HG02840 (cell line): ENCODE data around the gene ZKSCAN1.
"Not testable (repeated sequence)": the region's sequence is repeated elsewhere in the genome, so short reads cannot be mapped to it uniquely, and the experiment has no call there.

ENCODE experiments used
- ATAC-seq: cut with Tn5 transposase; IDR thresholded peaks from one replicate; pipeline ENCODE4 v1.9.1; 2021; ENCODE audit warnings: mild to moderate bottlenecking, moderate library complexity, moderate number of reproducible peaks; ENCODE audit not compliant: unreplicated experiment, low FRiP score

Gene ZKSCAN1

DNA sequence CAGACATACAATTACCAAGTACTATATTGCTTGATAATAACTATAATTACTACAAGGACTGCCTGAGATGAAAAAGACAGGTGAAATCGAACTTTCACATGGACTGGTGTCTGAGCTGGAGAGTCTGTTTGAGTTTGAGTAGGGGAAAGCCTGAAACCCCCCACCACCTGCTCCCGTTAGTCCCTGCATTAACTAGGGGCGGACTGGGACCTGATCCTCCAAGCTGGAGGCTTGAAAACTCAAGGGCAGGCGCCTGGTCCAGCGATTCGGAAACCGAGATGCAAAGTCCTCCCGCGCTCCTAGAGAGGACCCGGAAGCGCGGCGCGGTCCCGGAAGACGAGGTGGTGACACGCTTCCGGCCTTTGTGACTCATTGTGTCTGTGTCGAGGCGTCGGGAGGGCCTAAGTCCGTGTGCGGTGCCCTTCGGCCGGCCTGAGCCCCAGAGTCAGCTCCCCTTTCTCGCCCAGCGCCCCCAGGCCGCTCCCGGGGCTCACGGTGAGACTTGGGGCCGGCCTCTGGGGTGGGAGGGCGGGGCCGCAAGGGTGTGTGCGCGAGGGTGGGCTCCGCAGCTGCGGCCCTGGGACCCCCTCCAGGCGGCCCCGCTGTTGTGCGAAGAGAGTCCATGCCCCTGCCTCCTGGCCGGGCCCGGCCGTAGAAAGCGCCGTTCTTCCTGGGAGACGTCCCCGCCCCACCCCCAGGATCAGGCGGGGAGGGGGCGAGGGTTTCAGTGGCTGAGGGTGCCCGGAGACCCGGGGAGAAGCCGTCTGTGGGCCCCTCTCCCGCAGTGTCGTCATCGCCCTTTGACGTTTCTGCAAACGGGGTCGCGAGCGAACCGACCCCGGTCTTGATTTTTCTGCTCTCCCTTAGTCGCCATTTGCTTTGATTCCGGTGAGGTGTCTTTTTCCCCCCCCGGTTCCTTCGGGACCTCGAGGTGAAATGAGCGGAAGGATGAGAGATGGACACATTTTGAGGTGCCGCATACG, at the start of gene ZKSCAN1:
Gene ZKSCAN1, plus strand, starts transcription at position 365 of the 983 bp plus-strand sequence. CDS start 7,911 bp downstream, outside the sequence.
- peak; percentile 94 for ATAC-seq

DNA sequence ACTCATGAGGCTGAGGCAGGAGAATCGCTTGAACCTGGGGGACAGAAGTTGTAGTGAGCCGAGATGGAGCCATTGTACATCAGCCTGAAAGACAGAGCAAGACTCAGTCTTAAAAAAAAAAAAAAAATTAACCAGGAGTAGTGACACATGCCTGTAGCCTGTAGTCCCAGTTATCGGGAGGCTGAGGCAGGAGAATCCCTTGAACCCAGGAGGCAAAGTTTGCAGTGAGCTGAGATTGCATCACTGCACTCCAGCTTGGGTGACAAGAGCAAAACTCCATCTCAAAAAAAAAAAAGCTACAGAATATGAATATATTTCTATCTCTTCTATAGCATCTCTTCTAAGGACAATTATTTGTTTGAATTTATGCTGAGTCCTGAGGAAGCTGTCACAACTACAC, 46.1 kb upstream of the ZKSCAN1 start:
- no peak for ATAC-seq

DNA sequence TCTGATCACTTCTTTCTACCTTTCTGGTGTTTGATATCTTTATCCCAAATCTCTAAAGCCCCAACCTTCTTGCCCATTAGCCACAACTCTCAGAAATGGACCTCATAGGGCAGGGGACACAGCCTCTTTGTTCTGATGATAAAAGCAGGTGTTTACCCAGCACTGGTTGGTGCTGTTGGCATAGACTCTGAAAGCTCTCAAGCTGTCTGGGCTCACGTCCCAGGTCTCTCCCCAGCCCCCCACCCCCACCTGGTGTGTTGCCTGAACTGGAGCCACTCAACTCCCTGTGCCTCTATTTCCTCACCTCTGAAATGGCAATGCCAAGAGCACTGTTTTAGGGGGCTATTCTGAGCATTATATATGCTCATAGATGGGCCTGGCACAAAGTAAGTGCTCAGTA, 45.6 kb upstream of the ZKSCAN1 start:
- not testable (repeated sequence) for ATAC-seq

DNA sequence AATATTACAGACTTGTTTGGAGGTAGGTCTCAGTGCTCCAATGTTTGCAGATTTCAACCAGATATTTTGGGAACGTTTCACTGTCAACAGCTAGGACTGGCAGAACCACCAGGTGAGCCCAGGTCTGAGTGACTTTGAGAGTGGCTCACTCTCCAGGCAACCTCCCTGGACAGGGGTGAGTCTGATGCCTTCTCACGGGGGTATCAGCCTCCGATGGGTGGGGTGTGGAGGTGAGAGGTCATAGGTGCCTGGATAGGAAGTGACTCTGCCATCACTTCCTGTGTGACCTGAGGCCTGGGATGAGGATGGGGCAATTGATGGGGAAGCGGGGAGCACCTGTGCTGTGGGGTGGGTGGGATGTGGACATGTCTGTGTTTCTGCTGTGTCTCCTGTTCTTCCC, 44.2 kb upstream of the ZKSCAN1 start:
- no peak for ATAC-seq

DNA sequence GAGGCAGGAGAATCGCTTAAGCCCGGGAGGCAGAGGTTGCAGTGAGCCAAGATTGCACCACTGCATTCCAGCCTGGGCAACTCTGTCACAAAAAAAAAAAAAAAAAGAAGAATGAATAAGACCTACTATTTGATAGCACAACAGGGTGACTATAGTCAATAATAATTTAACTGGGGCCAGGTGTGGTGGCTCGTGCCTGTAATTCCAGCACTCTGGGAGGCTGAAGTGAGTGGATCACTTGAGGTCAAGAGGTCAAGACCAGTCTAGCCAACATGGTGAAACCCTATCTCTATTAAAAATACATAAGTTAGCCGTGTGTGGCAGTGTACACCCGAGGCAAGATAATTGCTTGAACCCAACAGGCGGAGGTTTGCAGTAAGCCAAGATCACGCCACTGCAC, 41.6 kb upstream of the ZKSCAN1 start:
- ATAC-seq, result not testable (repeated sequence)

DNA sequence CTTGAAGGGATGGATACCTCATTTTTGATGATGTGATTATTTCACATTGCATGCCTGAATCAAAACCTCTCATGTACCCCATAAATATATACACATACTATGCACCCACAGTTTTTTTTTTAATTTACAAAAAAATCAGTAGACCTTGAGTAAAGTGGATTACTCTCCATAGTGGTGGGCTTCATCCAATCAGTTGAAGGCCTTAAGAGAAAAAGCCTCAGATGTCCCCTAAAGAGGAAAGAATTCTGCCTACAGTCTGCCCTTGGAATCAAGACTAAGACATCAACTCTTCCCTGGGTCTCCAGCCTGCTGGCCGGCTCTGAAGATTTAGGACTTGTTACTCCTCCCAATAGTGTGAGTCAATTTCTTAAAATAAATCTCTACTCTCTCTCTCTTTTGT, 40.7 kb upstream of the ZKSCAN1 start:
- ATAC-seq, result no peak

DNA sequence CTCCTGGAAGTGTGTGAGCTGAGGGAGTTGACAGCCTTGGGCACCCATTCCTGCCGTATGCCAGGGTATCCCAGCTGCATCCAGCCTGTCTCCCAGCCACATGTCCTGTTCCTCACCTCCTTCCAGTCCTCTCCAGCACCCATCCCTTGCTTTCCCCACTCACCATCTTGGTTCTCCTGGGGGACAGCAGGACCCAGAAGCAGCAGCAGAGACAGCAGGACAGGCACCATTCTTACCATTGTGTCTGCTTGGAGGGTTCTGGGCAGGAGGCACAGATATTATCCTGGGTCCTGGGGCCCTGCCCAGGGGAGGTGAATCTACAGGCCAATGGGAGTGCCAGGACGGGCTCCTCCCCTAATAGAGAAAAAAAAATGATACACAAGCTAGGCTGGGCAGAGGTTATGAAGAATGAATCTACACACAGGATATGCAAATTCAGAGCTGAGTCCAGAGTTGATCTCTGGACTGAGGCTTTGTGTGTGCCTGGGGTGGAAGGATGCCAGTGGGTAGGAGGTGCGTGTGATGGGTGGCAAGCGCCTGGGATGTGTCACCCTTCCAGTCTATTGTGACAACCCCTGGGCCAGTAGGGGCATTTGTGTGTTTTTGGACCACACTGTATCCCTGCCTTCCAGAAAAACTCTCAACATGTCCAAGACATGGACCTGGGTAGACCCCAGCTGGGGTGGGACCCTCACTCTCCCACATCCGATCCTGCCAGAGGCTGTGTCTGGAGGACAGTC, 39.4 kb upstream of the ZKSCAN1 start, which contains the start of gene AZGP1:
Gene AZGP1, minus strand, starts transcription at position 250 of the 740 bp plus-strand sequence. Its CDS starts 11 bp downstream, at position 239.
- no peak for ATAC-seq

DNA sequence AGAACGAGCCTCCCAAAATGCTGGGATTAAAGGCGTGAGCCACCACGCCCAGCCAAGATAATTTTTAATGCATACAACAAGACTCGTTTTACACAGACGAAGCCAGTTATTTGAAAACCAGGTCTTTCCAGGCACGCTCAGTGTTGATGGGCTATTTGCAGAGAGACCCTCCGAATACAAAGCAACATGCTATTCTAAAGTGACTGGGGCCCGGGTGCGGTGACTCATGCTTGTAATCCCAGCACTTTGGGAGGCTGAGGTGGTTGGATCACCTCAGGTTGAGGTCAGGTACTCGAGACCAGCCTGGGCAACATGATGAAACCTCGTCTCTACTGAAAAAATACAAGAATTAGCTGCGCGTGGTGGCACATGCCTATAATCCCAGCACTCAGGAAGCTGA, 38.8 kb upstream of the ZKSCAN1 start:
- ATAC-seq, result no peak

DNA sequence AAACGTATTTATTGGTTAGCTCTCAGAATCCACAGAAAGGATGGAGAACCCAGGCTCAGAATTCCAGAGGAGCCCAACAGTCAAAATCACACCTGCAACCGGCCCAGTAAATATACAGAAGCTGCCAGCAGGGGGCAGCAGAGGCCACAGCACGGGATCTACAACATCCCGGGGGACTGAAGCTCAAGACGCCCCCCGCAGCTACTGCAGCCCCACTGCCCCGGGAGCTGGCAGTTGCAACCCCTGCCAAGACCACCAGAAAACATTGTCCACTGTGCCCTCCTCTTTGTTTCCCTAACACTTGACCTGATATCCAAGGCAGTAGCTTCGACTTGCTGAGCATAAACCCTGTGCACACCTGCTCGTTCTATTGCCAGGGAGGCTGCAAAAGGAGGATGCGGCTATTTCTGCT, 35.6 kb upstream of the ZKSCAN1 start:
- ATAC-seq, result not testable (repeated sequence)

DNA sequence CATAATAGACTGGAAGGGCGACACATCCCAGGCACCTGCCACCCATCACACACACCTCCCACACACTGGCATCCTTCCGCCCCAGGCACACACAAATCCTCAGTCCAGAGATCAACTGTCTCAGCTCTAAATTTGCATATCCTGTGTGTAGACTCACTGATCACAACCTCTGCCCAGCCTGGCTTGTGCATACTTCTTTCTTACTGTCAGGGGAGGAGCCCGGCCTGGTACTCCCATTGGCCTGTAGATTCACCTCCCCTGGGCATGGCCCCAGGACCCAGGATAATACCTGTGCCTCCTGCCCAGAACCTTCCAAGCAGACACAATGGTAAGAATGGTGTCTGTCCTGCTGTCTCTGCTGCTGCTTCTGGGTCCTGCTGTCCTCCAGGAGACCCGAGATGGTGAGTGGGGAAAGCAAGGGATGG, 34.9 kb upstream of the ZKSCAN1 start:
- not testable (repeated sequence) for ATAC-seq

DNA sequence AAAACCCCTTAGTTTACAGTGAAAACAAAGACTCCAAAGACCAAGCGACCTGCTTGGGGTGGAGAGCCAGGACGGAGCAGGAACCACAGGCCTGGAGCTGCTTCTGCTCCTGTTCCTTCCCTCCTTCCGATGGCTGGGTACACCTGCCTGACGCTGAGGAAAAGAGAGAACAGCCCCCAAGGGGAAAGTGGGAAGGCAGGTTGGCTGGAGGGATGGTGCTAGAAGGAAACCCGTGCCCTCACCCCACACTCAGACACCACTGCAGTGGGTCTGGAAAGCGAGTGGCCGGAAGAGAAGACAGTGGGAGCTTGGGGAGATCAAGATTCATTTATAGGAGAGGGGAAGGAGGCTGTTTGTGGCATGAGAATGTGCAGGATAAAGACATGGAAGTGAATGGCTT, 34.3 kb upstream of the ZKSCAN1 start:
- not testable (repeated sequence) for ATAC-seq

DNA sequence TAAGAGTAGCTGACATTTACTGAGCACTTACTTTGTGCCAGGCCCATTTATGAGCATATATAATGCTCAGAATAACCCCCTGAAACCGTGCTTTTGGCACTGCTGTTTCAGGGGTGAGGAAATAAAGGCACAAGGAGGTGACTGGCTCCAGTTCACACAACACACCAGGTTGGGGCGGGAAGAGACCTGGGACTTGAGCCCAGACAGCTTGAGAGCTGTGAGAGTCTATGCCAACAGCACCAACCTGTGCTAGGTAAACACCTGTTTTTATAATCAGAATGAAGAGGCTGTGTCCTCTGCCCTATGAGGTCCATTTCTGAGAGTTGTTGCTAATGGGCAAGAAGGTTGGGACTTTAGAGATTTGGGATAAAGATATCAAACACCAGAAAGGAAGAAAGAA, 30.8 kb upstream of the ZKSCAN1 start:
- ATAC-seq, result no peak

DNA sequence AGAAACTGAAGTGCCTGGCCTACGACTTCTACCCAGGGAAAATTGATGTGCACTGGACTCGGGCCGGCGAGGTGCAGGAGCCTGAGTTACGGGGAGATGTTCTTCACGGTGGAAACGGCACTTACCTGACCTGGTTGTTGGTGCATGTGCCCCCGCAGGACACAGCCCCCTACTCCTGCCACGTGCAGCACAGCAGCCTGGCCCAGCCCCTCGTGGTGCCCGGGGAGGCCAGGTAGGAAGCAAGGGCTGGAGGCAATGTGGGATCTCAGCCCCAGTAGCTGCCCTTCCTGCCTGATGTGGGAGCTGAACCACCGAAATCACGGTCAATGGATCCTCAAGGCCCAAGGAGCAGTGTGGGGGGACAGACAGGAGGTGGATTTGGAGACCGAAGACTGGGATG, 28.1 kb upstream of the ZKSCAN1 start:
- ATAC-seq, result not testable (repeated sequence)

DNA sequence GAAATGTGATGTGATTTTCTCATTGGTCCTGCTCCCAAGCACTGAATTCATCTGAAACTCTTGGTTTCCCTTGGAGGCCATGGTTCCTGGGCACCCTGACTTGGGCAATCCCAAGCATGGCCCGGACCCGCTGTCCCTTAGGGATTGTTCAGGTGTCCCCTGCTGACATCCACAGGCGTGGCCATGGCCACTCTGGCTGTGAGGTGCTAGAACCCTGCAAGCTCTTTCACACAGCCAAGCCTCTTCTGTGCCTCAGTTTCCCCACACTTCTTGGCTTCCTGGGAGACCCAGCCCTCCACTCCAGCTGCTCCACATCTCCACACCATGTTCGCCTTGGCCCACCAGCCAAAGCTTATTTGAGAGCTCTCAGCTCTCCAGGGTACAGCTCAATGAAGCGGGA, 27.6 kb upstream of the ZKSCAN1 start:
- ATAC-seq, result no peak

DNA sequence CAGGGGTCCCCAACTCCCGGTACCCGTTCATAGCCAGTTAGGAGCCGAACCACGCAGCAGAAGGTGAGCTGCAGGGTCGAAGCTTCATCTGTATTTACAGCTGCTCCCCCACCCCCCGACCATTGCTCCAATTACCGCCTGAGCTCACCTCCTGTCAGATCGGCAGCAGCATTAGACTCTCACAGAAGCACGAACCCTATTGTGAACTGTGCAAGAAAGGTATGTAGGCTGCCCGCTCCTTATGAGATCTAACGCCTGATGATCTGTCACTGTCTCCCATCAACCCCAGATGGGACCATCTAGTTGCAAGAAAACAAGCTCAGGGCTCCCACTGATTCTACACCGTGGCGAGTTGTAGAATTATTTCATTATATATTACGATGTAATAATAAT, 24.9 kb upstream of the ZKSCAN1 start:
- ATAC-seq, result no peak

DNA sequence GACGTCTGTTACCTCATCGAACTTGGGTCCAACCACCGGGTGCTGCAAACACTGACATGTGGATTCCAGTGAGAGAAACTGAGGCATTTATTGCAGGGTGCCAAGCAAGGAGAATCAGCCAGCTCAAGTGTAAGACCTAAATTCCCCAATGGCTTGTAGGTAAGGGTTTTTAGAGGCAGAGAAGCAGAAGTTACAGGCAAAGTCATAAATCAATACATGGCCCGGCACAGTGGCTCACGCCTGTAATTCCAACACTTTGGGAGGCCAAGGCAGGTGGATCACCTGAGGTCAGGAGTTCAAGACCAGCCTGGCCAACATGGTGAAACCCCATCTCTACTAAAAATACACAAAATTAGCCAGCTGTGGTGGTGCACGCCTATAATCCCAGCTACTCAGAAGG, 23.9 kb upstream of the ZKSCAN1 start:
- ATAC-seq, result not testable (repeated sequence)

DNA sequence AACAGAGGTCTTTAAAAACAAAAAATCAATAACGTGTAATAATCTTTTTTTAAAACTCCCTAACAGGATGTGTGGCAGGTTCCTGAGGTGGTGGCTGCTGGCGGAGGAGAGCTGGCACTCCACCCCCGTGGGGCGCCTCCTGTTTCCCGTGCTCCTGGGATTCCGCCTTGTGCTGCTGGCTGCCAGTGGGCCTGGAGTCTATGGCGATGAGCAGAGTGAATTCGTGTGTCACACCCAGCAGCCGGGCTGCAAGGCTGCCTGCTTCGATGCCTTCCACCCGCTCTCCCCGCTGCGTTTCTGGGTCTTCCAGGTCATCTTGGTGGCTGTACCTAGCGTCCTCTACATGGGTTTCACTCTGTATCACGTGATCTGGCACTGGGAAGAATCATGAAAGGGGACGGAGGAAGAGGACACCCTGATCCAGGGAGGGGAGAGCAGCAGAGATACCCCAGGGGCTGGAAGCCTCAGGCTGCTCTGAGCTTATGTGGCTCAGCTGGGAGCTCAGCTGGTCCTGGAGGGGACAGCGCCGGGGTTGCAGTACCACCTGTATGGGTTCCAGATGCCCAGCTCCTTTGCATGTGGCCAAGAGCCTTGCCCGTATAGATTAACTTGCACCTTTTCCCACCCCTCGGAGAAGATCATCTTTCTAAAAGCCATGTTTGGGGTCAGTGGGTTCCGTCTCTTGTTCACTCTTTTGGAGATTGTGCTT, 22.9 kb upstream of the ZKSCAN1 start:
- no peak for ATAC-seq

DNA sequence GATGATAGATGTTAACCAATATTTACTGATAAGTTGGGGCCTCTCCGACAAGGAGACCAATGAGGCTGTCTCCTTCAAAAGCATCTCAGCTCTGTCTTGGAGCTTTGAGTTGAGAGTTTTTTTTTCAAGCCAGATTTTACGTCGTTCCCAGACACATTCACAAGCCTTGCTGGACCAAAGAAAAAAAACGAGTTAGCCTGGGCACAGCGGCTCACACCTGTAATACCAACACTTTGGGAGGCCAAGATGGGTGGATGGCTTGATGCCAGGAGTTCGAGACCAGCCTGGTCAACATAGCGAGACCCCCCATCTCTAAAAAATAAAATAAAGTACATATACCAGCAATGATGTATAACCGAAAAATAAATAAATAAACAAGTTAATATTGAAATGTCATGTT, 20.6 kb upstream of the ZKSCAN1 start:
- ATAC-seq, result no peak

DNA sequence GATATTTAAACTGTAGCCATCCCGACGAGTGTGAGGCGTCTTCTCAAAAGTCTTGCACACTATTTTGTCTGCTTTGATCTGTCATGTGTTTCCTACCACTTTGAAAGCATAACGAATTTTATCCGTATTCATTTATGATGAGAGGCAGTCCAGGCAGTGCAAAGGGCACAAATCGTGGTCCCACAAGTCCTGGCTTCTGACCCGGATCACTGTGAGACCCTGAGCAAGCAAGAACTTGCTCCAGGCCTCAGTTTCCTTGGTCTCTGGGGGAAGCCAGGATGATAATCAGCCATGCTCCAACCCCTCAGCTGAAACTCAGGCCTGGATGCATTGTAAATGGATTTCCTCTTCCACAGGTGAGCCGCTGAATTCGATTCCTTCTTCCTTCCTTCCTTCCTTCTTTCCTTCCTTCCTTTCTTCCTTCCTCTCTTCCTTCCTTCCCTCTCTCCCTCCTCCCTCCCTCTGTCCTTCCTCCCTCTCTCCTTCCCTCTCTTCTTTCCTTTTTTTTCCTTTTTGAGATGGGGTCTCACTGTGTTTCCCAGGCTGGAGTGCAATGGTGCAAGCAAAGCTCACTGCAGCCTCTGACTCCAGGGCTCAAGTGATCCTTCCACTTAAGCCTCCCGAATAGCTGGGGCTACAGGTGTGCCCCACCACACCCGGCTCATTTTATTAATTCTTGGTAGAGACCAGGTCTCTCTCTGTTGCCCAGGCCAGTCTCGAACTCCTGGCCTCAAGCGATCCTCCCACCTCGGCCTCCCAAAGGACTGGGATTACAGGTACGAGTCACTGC, 18.4 kb upstream of the ZKSCAN1 start:
- ATAC-seq, result no peak
